NCI-H69 (cell line): ENCODE measurements around the gene SPATA16.
A peak's percentile ranks its signal among the peaks of the same experiment; 100 is the strongest.

ENCODE experiments used
- DNase-seq: peaks from one replicate; lab custom pipeline; 2025; lab: John Stamatoyannopoulos, UW

The SPATA16 gene

GRCh38 chr3:172951511-172951910 is 189.5 kb downstream of the SPATA16 start:
- DNase-seq = no peak

GRCh38 chr3:172946061-172946460 is 195.0 kb downstream of the SPATA16 start:
- DNase-seq = no peak

- DNase-seq = peak; percentile 78
Measured at GRCh38 chr3:172939651-172940293, 201.3 kb downstream of the SPATA16 start.

- no peak for DNase-seq
Measured at GRCh38 chr3:172938788-172939187, 202.2 kb downstream of the SPATA16 start.

GRCh38 chr3:172931746-172932285 is 209.2 kb downstream of the SPATA16 start:
- no peak for DNase-seq

GRCh38 chr3:172929451-172929850 is 211.6 kb downstream of the SPATA16 start:
- DNase-seq = peak; percentile 21

GRCh38 chr3:172924546-172924945 is 216.5 kb downstream of the SPATA16 start:
- DNase-seq = no peak

GRCh38 chr3:172919297-172919683 is 221.7 kb downstream of the SPATA16 start:
- DNase-seq = no peak

GRCh38 chr3:172918568-172919296 is 222.3 kb downstream of the SPATA16 start:
- DNase-seq = peak; percentile 69

- DNase-seq = peak; percentile 89
Measured at GRCh38 chr3:172918165-172918564, 222.9 kb downstream of the SPATA16 start.

- DNase-seq = peak; percentile 100
Measured at GRCh38 chr3:172915911-172916514, 225.0 kb downstream of the SPATA16 start.

GRCh38 chr3:172914854-172915253 is 226.2 kb downstream of the SPATA16 start:
- DNase-seq = peak; percentile 79

- peak; percentile 48 for DNase-seq
Measured at GRCh38 chr3:172913911-172914655, 227.0 kb downstream of the SPATA16 start.

- no peak for DNase-seq
Measured at GRCh38 chr3:172911142-172911541, 229.9 kb downstream of the SPATA16 start.

- DNase-seq = no peak
Measured at GRCh38 chr3:172908771-172909270, 232.2 kb downstream of the SPATA16 start.

GRCh38 chr3:172905451-172905850 is 235.6 kb downstream of the SPATA16 start:
- no peak for DNase-seq

- DNase-seq = peak; percentile 42
Measured at GRCh38 chr3:172904711-172905373, 236.2 kb downstream of the SPATA16 start.

GRCh38 chr3:172903642-172904320 is 237.3 kb downstream of the SPATA16 start:
- DNase-seq = peak; percentile 81

- peak; percentile 29 for DNase-seq
Measured at GRCh38 chr3:172892158-172892557, 248.9 kb downstream of the SPATA16 start.

GRCh38 chr3:172885704-172886103 is 255.3 kb downstream of the SPATA16 start:
- DNase-seq = peak; percentile 54

- DNase-seq = no peak
Measured at GRCh38 chr3:172882563-172882962, 258.5 kb downstream of the SPATA16 start.
